PC-3 (cell line): ENCODE data around the gene RNU1-3.
"Not testable (repeated sequence)": the region's sequence is repeated elsewhere in the genome, so short reads cannot be mapped to it uniquely, and the experiment has no call there.

Experiments used
- EZH2 ChIP-seq: fragments of 300-600 bp; sonication (generic); IDR thresholded peaks from one replicate; pipeline ENCODE4 v1.6.1; 2017; ENCODE audit warnings: antibody characterized with exemption, mild to moderate bottlenecking, low read length; ENCODE audit not compliant: unreplicated experiment
- EZH2phosphoT487 ChIP-seq: fragments of 300-600 bp; sonication (generic); IDR thresholded peaks from 2 replicates; pipeline ENCODE4 v1.6.1; 2018; ENCODE audit warnings: mild to moderate bottlenecking, antibody characterized with exemption, low read length, borderline replicate concordance
- TF ChIP-seq, protein P1 (sequence below): fragments of 300-600 bp; sonication (generic); conservative IDR thresholded peaks from 2 replicates; pipeline ENCODE4 v1.5.1; 2017; ENCODE audit warnings: antibody characterized with exemption, low read depth, mild to moderate bottlenecking, low read length

DNA sequence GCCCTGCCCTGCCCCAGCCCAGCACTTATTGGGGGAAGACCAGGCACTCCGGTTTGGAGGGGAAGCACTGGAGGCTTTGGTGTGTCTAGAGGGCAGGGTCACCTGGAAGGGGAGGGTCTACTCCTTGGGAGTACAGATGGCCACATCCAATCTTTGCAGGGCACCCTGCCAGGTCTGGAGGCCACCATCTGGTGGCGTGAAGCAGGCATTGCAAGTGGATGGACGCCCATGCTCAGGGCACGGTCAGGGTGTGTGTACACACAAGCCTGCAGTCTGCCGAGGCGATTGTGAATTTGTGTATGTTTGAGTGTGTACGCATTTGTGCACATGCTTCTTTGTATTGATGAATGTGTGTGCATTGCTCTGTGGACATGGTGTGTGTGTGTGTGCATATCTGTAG, 36.4 kb upstream of the RNU1-3 start:
- TF ChIP-seq, protein P1, sequence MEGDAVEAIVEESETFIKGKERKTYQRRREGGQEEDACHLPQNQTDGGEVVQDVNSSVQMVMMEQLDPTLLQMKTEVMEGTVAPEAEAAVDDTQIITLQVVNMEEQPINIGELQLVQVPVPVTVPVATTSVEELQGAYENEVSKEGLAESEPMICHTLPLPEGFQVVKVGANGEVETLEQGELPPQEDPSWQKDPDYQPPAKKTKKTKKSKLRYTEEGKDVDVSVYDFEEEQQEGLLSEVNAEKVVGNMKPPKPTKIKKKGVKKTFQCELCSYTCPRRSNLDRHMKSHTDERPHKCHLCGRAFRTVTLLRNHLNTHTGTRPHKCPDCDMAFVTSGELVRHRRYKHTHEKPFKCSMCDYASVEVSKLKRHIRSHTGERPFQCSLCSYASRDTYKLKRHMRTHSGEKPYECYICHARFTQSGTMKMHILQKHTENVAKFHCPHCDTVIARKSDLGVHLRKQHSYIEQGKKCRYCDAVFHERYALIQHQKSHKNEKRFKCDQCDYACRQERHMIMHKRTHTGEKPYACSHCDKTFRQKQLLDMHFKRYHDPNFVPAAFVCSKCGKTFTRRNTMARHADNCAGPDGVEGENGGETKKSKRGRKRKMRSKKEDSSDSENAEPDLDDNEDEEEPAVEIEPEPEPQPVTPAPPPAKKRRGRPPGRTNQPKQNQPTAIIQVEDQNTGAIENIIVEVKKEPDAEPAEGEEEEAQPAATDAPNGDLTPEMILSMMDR: not testable (repeated sequence)
- TF ChIP-seq EZH2, EZH2phosphoT487: not testable (repeated sequence)
